ENCODE measurements around the gene CNOT1. TPM values are rescaled to one million over a fixed set of nuclear protein-coding genes. Genes with fewer than 3 reads are reported as not detected.

The CNOT1 gene
- total RNA-seq, 2 donors from 2014 or later = 102 to 190 TPM

- TF ChIP-seq POLR2A (IDR thresholded peaks at IDR 0.05) (no peak), CTCF (IDR thresholded peaks at IDR 0.05) (no peak), POLR2AphosphoS5 (IDR thresholded peaks at IDR 0.05) (no peak)
- H3K9me3 ChIP-seq = no peaks in the 10 kb centered on the region
- no peak overlapping the region for H3K27ac ChIP-seq
- DNase-seq (ENCODE audit: low spot score) = no peak
- 76% methylated on average over 8 of the region's 8 CpGs for WGBS
- peaks cover 6% of the 10 kb centered on the region for H3K4me1 ChIP-seq (replicated peaks)
- peaks cover 3 to 19% of the 10 kb centered on the region in 2 donors for H3K36me3 ChIP-seq
- H3K27me3 ChIP-seq (replicated peaks; ENCODE audit: insufficient read depth) = no peaks in the 10 kb centered on the region
- no peak overlapping the region for H3K4me3 ChIP-seq
- intact Hi-C loops (cut with DNase I) = loop anchor here (5.0 to 10.0 kb wide), 2 partner anchors 114 to 236 kb away; no protein-coding TSS in a partner anchor
Observed at GRCh38 chr16:58518083-58518979, 111.3 kb downstream of the CNOT1 start.

- Histone ChIP-seq H3K4me3 (peak overlapping the region in 1 of 2 donors; percentile 59), H3K27me3 (replicated peaks; ENCODE audit: insufficient read depth) (no peaks in the 10 kb centered on the region), H3K9me3 (no peaks in the 10 kb centered on the region), H3K4me1 (replicated peaks) (peaks cover 6% of the 10 kb centered on the region), H3K27ac (peak overlapping the region in 1 of 2 donors; percentile 43), H3K36me3 (peaks cover 0 to 19% of the 10 kb centered on the region in 2 donors)
- TF ChIP-seq POLR2A (IDR thresholded peaks at IDR 0.05) (no peak), CTCF (IDR thresholded peaks at IDR 0.05) (no peak), POLR2AphosphoS5 (IDR thresholded peaks at IDR 0.05) (no peak)
- no peak for DNase-seq (ENCODE audit: low spot score)
- intact Hi-C loops (cut with DNase I) = loop anchor here (5.0 to 10.0 kb wide), 2 partner anchors 116 to 238 kb away; no protein-coding TSS in a partner anchor
- WGBS = 82% methylated on average over 4 of the region's 4 CpGs
Observed at GRCh38 chr16:58516768-58517107, 112.9 kb downstream of the CNOT1 start.

- Histone ChIP-seq H3K4me3 (peak overlapping the region; percentile 59 to 84), H3K36me3 (peaks cover 0 to 16% of the 10 kb centered on the region in 2 donors), H3K27me3 (replicated peaks; ENCODE audit: insufficient read depth) (no peaks in the 10 kb centered on the region), H3K9me3 (no peaks in the 10 kb centered on the region), H3K27ac (peak overlapping the region; percentile 74 to 75), H3K4me1 (replicated peaks) (peaks cover 6% of the 10 kb centered on the region)
- no peak for DNase-seq (ENCODE audit: low spot score)
- 8% methylated on average over 55 of the region's 66 CpGs for WGBS
- TF ChIP-seq CTCF (IDR thresholded peaks at IDR 0.05) (peak in 1 of 4 experiments; percentile 2), POLR2AphosphoS5 (IDR thresholded peaks at IDR 0.05) (no peak), POLR2A (IDR thresholded peaks at IDR 0.05) (no peak)
- intact Hi-C loops (cut with DNase I) = loop anchor here (5.0 to 10.0 kb wide), 2 partner anchors 116 to 239 kb away; no protein-coding TSS in a partner anchor
Observed at GRCh38 chr16:58515871-58516767, 113.5 kb downstream of the CNOT1 start.

- WGBS = under 1% methylated on average over 80 of the region's 80 CpGs
- Histone ChIP-seq H3K27me3 (replicated peaks; ENCODE audit: insufficient read depth) (no peaks in the 10 kb centered on the region), H3K4me3 (peak within 1 kb of the TSS; percentile 59 to 84), H3K27ac (peak within 1 kb of the TSS; percentile 74 to 75), H3K9me3 (no peaks in the 10 kb centered on the region), H3K4me1 (replicated peaks) (peaks cover 6% of the 10 kb centered on the region), H3K36me3 (peaks cover 0 to 7% of the 10 kb centered on the region in 2 donors)
- peak; percentile 88 for DNase-seq (ENCODE audit: low spot score)
- TF ChIP-seq POLR2AphosphoS5 (IDR thresholded peaks at IDR 0.05) = peak; percentile 85
- TF ChIP-seq CTCF (IDR thresholded peaks at IDR 0.05) = peak in 2 of 4 experiments; percentile 14 to 37
- TF ChIP-seq POLR2A (IDR thresholded peaks at IDR 0.05) = peak; percentile 13
- intact Hi-C loops (cut with DNase I) = loop anchor here (5.0 to 10.0 kb wide), 2 partner anchors 117 to 240 kb away; no protein-coding TSS in a partner anchor
Observed at GRCh38 chr16:58515125-58515870, 114.3 kb downstream of the CNOT1 start, which contains the start of gene SETD6. SETD6 (plus strand) TSS chr16:58515517; CDS start chr16:58515538, 21 bp downstream.

Data from prostate gland (tissue), 2 donors.